GM12874 (cell line): ENCODE results near the gene C3.

ENCODE experiments used
- CTCF ChIP-seq: IDR thresholded peaks from 2 replicates; pipeline ENCODE4 v1.5.1; 2011; ENCODE audit warnings: low read depth, mild to moderate bottlenecking, control low read depth, low read length, moderate library complexity; ENCODE audit not compliant: insufficient read depth

Gene C3

GRCh38 chr19:6682607-6683128 is 37.8 kb downstream of the C3 start:
- TF ChIP-seq CTCF: no peak

DNA sequence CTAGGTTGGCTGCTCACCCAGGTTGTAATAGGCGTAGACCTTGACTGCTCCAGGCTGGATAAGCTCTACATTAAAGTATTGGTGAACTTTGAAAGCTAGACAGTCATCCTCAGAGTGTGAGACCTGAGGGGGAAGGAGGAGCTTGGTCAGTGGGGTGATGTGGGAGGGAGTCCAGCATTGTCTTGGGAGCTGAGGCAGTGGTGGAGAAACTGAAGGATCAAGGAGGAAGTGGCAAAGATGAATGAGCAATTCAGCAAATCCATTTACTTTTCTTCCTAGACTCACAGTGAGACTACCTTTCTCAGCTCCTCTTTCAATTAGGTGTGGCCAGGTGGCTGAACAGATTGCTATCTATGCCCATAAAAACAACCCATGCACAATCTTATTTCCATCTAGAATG is 40.3 kb downstream of the C3 start:
- no peak for TF ChIP-seq CTCF

DNA sequence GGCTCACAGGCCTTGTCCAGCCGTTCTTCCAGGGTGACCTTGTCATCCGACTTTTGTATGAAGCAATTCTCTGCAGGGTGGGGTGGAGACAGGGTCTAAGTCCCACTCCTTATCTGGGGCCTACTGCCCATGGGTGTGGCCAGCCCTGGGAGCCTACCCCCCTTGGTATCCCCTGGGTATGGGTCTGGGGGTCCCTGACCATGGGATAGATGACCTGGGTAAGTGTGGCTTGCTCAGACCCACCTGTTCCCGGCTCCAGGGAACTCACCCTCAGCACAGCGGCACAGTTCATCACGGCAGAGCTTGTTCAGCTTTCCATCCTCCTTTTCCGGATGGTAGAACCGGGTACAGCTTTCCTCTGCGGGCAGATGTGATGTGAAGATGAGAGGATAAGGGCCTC is 41.3 kb downstream of the C3 start:
- TF ChIP-seq CTCF: no peak

DNA sequence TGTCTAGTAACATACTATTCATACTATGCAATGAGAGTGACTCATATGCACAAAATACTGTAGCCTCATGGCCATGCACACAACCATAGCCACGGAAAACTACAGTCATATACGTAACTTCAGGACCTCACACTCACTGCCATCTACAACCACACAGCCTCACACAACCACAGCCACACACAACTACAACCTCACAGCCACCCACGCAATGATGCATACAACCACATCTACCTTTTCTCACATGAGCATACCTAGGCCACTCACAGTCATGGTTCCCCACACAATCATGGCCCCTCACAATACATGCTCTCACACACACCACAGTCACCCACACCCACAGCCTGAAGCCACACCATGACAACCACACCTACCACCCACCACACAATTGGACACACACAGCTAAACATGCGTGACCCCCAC is 41.8 kb downstream of the C3 start:
- TF ChIP-seq CTCF: no peak

DNA sequence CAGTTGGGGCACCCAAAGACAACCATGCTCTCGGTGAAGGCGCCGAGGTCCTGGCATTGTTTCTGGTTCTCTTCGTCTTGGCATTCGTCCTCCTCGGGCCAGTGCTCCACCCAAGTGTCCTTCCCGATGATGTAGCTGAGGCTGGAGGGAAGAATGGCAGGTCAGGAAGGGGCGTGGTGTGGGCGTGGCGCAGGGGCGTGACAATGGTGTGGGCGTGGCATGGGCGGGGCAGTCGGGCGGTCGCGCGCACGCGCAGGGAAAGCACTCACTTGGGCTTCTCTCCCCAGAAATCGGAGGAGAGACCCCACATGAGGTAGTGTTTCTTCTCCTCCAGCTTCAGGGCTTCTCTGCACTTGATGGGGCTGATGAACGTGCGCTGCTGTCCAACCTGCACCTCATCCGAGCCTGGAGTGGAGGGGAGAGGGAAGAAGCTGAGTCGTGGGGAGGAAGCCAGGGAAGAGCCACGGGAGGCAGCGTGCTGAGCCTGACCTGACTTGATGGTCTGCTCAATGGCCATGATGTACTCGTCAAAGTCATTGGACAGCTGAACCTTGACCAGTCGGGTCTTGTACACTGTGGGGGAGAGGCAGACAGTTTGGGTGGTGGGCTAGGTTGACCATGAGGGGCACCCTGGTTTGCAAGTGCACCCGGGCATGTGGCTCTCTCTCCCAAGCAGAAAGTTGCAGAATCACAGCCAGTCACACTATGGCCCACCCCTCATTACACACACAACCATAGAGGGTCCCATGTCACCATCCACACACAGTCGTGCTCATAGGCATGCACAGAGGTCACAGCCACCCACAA is 42.4 kb downstream of the C3 start:
- no peak for TF ChIP-seq CTCF

- no peak for TF ChIP-seq CTCF
Measured at GRCh38 chr19:6677495-6677882, 43.0 kb downstream of the C3 start.

- TF ChIP-seq CTCF: no peak
Measured at GRCh38 chr19:6676288-6676687, 44.2 kb downstream of the C3 start.
